Type B pancreatic cell (in vitro differentiated cells): ENCODE results near the gene SMPD2. TPM values are rescaled to one million over a fixed set of nuclear protein-coding genes. Genes with fewer than 3 reads are reported as not detected.

Experiments
- DNase-seq: peaks from one replicate; pipeline ENCODE4 v3.0.0; 2021; ENCODE audit warnings: mixed read lengths; ENCODE audit not compliant: unreplicated experiment; ENCODE audit errors: extremely low spot score
- H3K27ac Mint-ChIP-seq: 2 replicates; pipeline ENCODE4 v1.8.0; 2021; ENCODE audit warnings: mild to moderate bottlenecking, mixed read lengths
- H3K27me3 Mint-ChIP-seq: 2 replicates; pipeline ENCODE4 v1.8.0; 2021; ENCODE audit warnings: mixed read lengths
- H3K36me3 Mint-ChIP-seq: 2 replicates; pipeline ENCODE4 v1.8.0; 2021; ENCODE audit warnings: mixed read lengths
- H3K4me1 Mint-ChIP-seq: one replicate; pipeline ENCODE4 v1.8.0; 2021; ENCODE audit warnings: mixed read lengths; ENCODE audit not compliant: unreplicated experiment
- H3K4me3 Mint-ChIP-seq: 2 replicates; pipeline ENCODE4 v1.8.0; 2021; ENCODE audit warnings: mild to moderate bottlenecking, mixed read lengths
- H3K9me3 Mint-ChIP-seq: 2 replicates; pipeline ENCODE4 v1.8.0; 2021; ENCODE audit warnings: mixed read lengths
- CTCF ChIP-seq: fragments of 200-600 bp; sonication (generic); conservative IDR thresholded peaks from 2 replicates; pipeline ENCODE4 v1.5.0; 2021; ENCODE audit warnings: antibody characterized with exemption, mild to moderate bottlenecking
- total RNA-seq: library from RNA; stranded (reverse); gene quantifications from 2 replicates; pipeline ENCODE4 v1.2.1, GENCODE V29; 2021; ENCODE audit warnings: low replicate concordance

The SMPD2 gene
- total RNA-seq, 1 donor from 2014 or later: 13.7 TPM

- Mint-ChIP-seq H3K9me3 (peaks cover 5% of the 10 kb centered on the region), H3K27ac (peak overlapping the region; percentile 3), H3K27me3 (no peaks in the 10 kb centered on the region), H3K36me3 (peaks cover 20% of the 10 kb centered on the region), H3K4me1 (peaks cover 7% of the 10 kb centered on the region), H3K4me3 (no peak overlapping the region)
- no peak for TF ChIP-seq CTCF
- DNase-seq: no peak
Measured at GRCh38 chr6:109461733-109462526, 21.4 kb downstream of the SMPD2 start.

DNA sequence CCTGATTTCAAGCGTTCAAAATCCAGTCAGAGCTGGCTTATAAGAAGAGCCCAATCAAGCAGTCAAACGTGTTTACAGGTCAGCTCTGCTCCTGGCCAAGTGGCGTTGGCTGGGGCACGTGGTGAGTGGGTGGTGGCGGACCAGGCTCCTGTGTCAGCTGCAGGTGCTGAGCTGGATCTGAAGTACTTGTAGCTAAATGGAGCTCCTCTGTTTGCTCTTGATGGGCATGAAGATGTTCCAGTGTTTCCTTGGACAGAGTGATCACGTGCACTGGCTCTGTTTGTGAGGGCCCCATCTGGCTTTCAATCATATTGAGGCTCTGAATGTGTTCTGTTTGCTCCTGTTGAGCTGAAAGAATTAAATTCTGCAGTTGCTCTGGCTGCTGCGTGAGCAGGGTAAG is 25.2 kb downstream of the SMPD2 start:
- Mint-ChIP-seq H3K4me3 (peak overlapping the region; percentile 22), H3K4me1 (peaks cover 8% of the 10 kb centered on the region), H3K36me3 (peaks cover 42% of the 10 kb centered on the region), H3K27ac (peak overlapping the region; percentile 61), H3K9me3 (peaks cover 5% of the 10 kb centered on the region), H3K27me3 (no peaks in the 10 kb centered on the region)
- no peak for DNase-seq
- no peak for TF ChIP-seq CTCF

DNA sequence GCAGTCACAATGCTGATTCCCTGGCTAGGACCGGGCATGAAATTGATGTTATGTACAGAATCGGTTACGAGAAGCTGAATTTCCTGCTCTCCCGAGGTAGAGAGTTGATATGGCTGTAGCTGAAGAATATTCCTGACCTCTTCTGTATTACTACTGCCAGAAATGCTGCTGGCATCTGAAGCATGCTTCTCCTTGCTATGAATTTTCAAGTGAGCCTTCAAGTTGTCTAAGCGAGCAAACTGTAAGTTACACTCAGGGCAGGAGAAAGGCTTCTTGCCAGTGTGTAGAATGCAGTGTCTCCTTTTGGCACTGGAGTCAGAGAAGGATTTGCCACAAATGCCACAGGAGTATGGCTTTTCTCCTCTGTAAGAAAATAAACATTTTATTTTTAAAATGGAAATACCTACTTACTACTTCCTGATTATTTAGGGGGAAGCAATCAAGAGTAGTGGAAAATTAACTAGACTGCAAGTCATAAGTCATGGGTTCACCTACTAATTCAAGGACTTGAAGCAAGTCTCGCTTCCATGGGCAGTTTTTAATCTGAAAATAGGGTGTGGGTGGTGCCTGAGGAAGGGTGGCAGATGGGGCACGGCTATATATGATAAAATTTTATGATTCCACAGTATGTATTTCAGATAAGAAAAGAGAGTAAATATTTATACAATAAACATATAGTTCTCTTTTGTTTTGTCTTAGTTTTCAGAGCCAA is 25.8 kb downstream of the SMPD2 start:
- Mint-ChIP-seq H3K36me3 (peaks cover 42% of the 10 kb centered on the region), H3K4me3 (peak overlapping the region; percentile 22), H3K27me3 (no peaks in the 10 kb centered on the region), H3K9me3 (peaks cover 5% of the 10 kb centered on the region), H3K27ac (peak overlapping the region; percentile 61), H3K4me1 (peaks cover 8% of the 10 kb centered on the region)
- TF ChIP-seq CTCF: no peak
- no peak for DNase-seq

- no peak overlapping the region for H3K27ac Mint-ChIP-seq
- H3K27me3 Mint-ChIP-seq: no peaks in the 10 kb centered on the region
- no peak overlapping the region for H3K4me3 Mint-ChIP-seq
- H3K9me3 Mint-ChIP-seq: no peaks in the 10 kb centered on the region
- H3K4me1 Mint-ChIP-seq: peaks cover 8% of the 10 kb centered on the region
- H3K36me3 Mint-ChIP-seq: peaks cover 38% of the 10 kb centered on the region
- no peak for TF ChIP-seq CTCF
- no peak for DNase-seq
Measured at GRCh38 chr6:109467696-109468095, 27.2 kb downstream of the SMPD2 start.

GRCh38 chr6:109469591-109470189 is 29.2 kb downstream of the SMPD2 start:
- no peak for DNase-seq
- H3K9me3 Mint-ChIP-seq: no peaks in the 10 kb centered on the region
- peaks cover 50% of the 10 kb centered on the region for H3K36me3 Mint-ChIP-seq
- H3K27ac Mint-ChIP-seq: no peak overlapping the region
- peaks cover 8% of the 10 kb centered on the region for H3K4me1 Mint-ChIP-seq
- TF ChIP-seq CTCF: no peak
- H3K27me3 Mint-ChIP-seq: no peaks in the 10 kb centered on the region
- H3K4me3 Mint-ChIP-seq: no peak overlapping the region
